Ascending aorta (tissue), 2 donors: ENCODE data around the gene DPP7. TPM values are rescaled to one million over a fixed set of nuclear protein-coding genes. Genes with fewer than 3 reads are reported as not detected.

ENCODE experiments used
- DNase-seq, 2 donors: peaks; one replicate each; pipeline ENCODE4 v3.0.0-alpha.2; 2019; ENCODE audit warnings: low spot score in 2 of 2
- H3K27ac ChIP-seq, 2 donors: fragments of 200-600 bp; sonication (generic); one replicate each; pipeline ENCODE4 v1.5.1; 2016 to 2017; ENCODE audit warnings: mild to moderate bottlenecking in 1 of 2
- H3K27me3 ChIP-seq: fragments of 200-600 bp; sonication (generic); one replicate; pipeline ENCODE4 v1.5.1; 2017
- H3K36me3 ChIP-seq, 2 donors: fragments of 200-600 bp; sonication (generic); one replicate each; pipeline ENCODE4 v1.5.1; 2016
- H3K4me1 ChIP-seq, 2 donors: fragments of 200-600 bp; sonication (generic); one replicate each; pipeline ENCODE4 v1.5.1; 2016 to 2017; ENCODE audit warnings: mild to moderate bottlenecking in 1 of 2
- H3K4me3 ChIP-seq, 2 donors: fragments of 200-600 bp; sonication (generic); one replicate each; pipeline ENCODE4 v1.5.1; 2016 to 2017; ENCODE audit warnings: mild to moderate bottlenecking in 1 of 2
- H3K9me3 ChIP-seq, 2 donors: fragments of 200-600 bp; sonication (generic); one replicate each; pipeline ENCODE4 v1.5.1; 2016
- intact Hi-C: fragments of 100-400 bp; cut with DNase I; formaldehyde crosslinking; loops from one replicate; pipeline ENCODE4 v1.15.1; 2023
- total RNA-seq: library from RNA; depleted of rRNA; stranded (reverse); fragments of >200 nt; gene quantifications from one replicate; pipeline ENCODE4 v1.1.0, GENCODE V29; 2016
- TF ChIP-seq, protein P1 (sequence below), 3 experiments: fragments of 200-600 bp in 2 of 3; fragments of 450-650 bp in 1 of 3; sonication (generic) in 2 of 3; IDR thresholded peaks; one replicate each; pipeline ENCODE4 v1.5.1; 2016 to 2019; ENCODE audit warnings: antibody characterized with exemption in 3 of 3, mild to moderate bottlenecking in 1 of 3, moderate library complexity in 1 of 3

Gene DPP7
- total RNA-seq = 176 TPM

DNA sequence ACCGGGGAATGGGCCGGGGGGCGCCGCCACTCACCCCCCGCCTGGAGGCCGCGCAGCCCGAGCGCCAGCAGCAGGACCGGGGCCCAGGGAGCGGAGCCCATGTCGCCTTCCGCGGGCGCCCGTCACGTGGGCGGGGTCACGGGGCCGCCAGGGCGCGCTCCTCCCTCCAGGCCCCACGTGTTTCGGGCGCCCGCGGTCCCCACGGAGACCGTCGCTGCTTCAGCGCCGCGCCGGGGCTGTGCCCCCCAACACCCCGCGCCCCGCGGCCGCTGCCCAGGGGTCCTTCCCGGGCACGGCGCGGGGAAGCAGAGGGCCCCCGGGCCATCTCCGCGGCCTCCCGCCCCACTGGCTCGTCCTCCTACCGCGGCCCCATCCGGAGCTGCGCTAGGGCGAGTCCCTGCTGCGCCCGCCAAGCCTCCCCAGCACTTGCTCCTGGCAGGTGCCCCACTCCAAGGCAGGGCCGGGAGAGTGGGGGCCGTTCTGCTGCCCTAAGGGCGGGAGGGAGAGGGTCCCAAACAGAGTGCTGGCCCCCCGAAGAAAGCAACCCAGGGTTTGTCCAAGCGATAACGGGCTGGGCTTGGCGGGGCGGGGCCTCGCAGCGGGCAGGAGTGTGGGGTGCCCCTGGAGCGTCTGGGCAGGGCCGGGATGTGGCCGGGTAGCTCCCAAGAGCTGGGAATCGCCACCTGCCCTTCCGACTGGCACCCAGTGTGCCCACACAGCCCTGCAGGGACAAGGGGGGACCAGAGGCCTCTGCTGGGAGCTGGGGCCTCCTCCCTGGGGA, at the start of gene DPP7:
Gene DPP7, minus strand, starts transcription at position 121 of the 781 bp plus-strand sequence. Its CDS starts 20 bp downstream, at position 101.
- Histone ChIP-seq H3K27ac (no peak within 1 kb of the TSS), H3K27me3 (no peaks in the 10 kb centered on the region), H3K4me3 (peak within 1 kb of the TSS; percentile 89 to 93), H3K9me3 (no peaks in the 10 kb centered on the region), H3K4me1 (peaks cover 0 to 15% of the 10 kb centered on the region in 2 donors), H3K36me3 (peaks cover 10 to 25% of the 10 kb centered on the region in 2 donors)
- peak in 1 of 2 donors; percentile 80 for DNase-seq
- intact Hi-C loops = no loop called here
- TF ChIP-seq, protein P1, sequence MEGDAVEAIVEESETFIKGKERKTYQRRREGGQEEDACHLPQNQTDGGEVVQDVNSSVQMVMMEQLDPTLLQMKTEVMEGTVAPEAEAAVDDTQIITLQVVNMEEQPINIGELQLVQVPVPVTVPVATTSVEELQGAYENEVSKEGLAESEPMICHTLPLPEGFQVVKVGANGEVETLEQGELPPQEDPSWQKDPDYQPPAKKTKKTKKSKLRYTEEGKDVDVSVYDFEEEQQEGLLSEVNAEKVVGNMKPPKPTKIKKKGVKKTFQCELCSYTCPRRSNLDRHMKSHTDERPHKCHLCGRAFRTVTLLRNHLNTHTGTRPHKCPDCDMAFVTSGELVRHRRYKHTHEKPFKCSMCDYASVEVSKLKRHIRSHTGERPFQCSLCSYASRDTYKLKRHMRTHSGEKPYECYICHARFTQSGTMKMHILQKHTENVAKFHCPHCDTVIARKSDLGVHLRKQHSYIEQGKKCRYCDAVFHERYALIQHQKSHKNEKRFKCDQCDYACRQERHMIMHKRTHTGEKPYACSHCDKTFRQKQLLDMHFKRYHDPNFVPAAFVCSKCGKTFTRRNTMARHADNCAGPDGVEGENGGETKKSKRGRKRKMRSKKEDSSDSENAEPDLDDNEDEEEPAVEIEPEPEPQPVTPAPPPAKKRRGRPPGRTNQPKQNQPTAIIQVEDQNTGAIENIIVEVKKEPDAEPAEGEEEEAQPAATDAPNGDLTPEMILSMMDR (IDR thresholded peaks at IDR 0.05) = no peak

- Histone ChIP-seq H3K27ac (no peak overlapping the region), H3K36me3 (no peaks in the 10 kb centered on the region), H3K4me1 (peaks cover 18 to 22% of the 10 kb centered on the region in 2 donors), H3K9me3 (no peaks in the 10 kb centered on the region), H3K27me3 (peaks cover 67% of the 10 kb centered on the region), H3K4me3 (no peak overlapping the region)
- intact Hi-C loops = no loop called here
- DNase-seq = no peak
- TF ChIP-seq, protein P1 (IDR thresholded peaks at IDR 0.05) = no peak
Measured at GRCh38 chr9:137163805-137164204, 49.3 kb upstream of the DPP7 start.

DNA sequence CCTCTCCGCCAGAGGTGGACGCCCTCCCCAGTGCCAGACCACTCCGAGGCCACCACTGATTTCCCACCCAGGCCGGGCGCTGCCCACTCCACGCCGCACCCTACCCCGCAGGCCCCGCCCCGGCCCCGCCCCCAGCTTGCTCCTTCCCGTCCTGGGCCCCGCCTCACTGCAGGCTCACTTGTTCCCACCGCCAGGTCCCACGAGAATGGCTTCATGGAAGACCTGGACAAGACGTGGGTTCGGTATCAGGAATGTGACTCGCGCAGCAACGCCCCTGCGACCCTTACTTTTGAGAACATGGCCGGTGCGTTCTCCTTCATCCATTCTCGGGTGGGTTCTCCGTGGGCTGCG, 48.8 kb upstream of the DPP7 start:
- Histone ChIP-seq H3K27ac (no peak overlapping the region), H3K36me3 (no peaks in the 10 kb centered on the region), H3K27me3 (peaks cover 69% of the 10 kb centered on the region), H3K4me3 (peak overlapping the region; percentile 18 to 46), H3K9me3 (no peaks in the 10 kb centered on the region), H3K4me1 (peaks cover 13 to 19% of the 10 kb centered on the region in 2 donors)
- TF ChIP-seq, protein P1 (IDR thresholded peaks at IDR 0.05) = no peak
- no peak for DNase-seq
- intact Hi-C loops = no loop called here

DNA sequence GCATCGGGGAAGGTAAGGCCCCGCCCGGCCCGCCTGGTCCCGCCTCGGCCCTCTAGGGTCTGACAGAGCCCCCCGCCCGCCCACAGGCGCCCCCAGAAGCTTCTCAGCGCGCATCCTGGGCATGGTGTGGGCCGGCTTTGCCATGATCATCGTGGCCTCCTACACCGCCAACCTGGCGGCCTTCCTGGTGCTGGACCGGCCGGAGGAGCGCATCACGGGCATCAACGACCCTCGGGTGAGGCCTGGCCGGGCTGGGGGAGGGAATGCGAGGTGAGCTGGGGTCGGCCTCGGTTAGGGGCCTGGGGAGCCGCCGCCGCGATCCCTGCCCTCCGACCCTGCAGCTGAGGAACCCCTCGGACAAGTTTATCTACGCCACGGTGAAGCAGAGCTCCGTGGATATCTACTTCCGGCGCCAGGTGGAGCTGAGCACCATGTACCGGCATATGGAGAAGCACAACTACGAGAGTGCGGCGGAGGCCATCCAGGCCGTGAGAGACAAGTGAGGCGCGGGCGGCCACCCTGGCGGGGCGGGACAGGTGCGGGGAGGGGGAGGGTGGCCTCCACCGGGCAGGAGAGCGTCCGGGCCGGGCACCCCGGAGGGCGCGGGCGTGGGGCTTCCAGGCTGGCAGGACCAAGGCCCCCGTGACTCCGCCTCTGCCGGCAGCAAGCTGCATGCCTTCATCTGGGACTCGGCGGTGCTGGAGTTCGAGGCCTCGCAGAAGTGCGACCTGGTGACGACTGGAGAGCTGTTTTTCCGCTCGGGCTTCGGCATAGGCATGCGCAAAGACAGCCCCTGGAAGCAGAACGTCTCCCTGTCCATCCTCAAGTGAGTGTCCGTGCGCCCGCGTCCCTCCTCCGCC, 48.2 kb upstream of the DPP7 start:
- no peaks in the 10 kb centered on the region for H3K9me3 ChIP-seq
- DNase-seq = no peak
- no peaks in the 10 kb centered on the region for H3K36me3 ChIP-seq
- TF ChIP-seq, protein P1 (IDR thresholded peaks at IDR 0.05) = peak in 1 of 3 experiments; percentile 11
- intact Hi-C loops = no loop called here
- H3K4me3 ChIP-seq = peak overlapping the region; percentile 18 to 46
- no peak overlapping the region for H3K27ac ChIP-seq
- peaks cover 10 to 14% of the 10 kb centered on the region in 2 donors for H3K4me1 ChIP-seq
- H3K27me3 ChIP-seq = peaks cover 68% of the 10 kb centered on the region

GRCh38 chr9:137161558-137162486, 47.3 kb upstream of the DPP7 start:
- Histone ChIP-seq H3K9me3 (no peaks in the 10 kb centered on the region), H3K36me3 (no peaks in the 10 kb centered on the region), H3K4me3 (no peak overlapping the region), H3K4me1 (peaks cover 10 to 13% of the 10 kb centered on the region in 2 donors), H3K27me3 (peaks cover 63% of the 10 kb centered on the region), H3K27ac (no peak overlapping the region)
- TF ChIP-seq, protein P1 (IDR thresholded peaks at IDR 0.05) = no peak
- DNase-seq = no peak
- intact Hi-C loops = no loop called here
